ENCODE measurements around the gene CNTN1.
"Not testable (repeated sequence)": the region's sequence is repeated elsewhere in the genome, so short reads cannot be mapped to it uniquely, and the experiment has no call there.

Gene CNTN1

DNA sequence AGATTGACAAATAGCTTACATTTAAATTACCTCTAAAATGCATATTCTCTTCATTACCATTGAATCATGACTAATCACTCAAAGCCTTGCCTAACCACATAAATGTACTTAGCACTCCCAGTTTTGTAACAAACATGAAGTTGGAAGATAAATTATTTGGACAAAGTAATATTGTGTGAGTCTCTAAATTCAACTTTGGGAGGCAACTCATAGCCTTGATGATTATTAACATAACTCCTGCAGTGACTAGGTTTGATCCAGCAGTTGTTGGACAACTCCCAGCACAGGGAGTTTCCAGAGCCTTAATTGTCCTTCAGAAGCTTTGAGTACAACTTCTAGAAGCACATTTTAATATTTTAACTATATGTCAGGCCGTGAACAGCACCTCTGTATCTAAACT, 342.4 kb downstream of the CNTN1 start:
- DNase-seq (ENCODE audit: low spot score) = no peak

DNA sequence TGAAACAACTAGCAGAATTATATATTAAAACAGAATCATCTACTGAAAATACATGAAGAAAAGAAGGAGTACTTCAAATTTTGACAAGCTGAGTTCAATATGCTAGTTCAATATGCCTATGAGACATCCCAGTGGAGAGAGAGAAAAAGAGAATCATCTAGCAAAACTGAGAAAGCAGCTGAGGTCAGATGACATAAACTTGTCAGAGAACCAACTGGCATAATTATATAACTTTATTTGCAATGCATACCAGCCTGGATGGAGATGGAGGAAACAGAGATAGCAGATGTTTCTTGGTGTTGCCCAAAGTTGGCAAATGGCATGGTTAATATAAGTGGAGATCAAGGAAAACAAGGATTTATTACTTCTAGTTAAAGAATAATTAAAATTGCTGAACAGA, 347.2 kb downstream of the CNTN1 start:
- DNase-seq (ENCODE audit: low spot score) = no peak

DNA sequence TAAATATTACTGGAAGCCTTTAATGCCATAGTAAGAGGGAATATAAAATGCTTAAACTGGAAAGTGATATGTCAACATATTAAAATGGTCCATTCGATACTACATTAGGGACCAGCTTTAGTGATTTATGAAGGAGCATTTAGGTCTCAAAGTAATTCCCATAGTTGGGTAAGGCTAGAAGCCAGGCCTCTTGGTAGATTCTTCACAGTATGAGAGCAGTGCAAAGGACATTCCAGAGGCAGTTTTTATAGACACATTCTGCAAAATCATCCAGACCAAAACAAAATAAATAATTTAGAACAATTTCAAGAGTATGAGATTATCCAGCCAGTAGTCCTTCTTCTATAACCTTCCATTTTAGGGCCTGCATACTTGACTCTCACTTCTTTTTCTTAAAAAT, 353.3 kb downstream of the CNTN1 start:
- no peak for DNase-seq (ENCODE audit: low spot score)

DNA sequence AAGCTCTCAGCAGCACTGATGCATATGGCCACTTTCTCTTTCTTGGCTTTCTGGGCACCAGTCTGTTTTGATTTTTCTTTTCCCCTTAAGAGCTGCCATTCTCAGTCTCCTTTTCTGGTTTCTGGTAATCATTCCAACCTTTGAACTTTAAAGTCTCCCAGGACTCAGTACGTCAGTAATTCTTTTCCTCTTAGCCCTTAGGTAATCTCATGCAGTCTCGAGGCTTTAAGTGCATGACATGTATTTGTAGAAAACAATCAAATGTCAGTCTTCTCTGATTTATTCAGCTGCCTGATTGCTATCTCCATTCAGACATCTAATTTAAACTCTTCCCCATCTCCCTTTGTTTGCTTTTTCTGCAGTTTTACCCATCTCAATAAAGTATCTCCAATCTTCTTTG, 356.8 kb downstream of the CNTN1 start:
- DNase-seq (ENCODE audit: low spot score) = no peak

DNA sequence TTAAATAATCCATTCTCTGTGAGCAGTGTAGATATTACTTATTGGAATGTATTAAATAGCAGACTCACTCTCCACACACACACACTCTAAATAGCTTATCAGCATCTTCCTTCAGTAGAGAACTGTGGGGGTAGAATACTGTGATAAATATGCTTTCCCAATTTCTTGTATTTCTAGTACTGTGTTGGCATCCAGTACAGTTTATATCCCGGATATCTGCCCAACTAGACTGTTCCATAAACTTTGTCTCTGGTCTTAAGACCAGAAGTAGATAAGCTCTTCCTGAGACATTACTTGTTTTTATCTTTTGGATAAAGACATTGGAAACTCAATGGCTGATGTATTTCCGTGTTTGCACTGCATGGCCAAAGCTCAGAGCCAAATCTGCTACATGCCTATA, 359.7 kb downstream of the CNTN1 start:
- DNase-seq (ENCODE audit: low spot score) = no peak

DNA sequence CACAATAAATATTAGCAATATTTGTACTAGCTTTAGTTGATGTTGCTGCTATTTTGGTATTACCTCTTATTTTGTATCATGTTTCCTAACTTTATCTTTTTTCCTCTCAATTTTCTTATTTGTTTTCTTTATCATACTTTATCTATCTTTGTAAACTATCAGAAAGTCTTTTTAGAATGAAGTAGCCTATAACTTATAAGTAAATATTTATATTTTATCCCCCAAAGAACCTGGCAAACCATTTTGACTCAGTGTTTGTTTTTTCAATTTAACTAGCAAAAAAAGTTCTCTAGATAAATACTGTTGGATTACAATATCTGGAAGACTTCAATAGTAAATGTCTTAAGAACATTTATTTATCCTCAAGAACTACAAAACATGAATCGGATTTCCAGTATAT, 360.2 kb downstream of the CNTN1 start:
- DNase-seq (ENCODE audit: low spot score) = no peak

DNA sequence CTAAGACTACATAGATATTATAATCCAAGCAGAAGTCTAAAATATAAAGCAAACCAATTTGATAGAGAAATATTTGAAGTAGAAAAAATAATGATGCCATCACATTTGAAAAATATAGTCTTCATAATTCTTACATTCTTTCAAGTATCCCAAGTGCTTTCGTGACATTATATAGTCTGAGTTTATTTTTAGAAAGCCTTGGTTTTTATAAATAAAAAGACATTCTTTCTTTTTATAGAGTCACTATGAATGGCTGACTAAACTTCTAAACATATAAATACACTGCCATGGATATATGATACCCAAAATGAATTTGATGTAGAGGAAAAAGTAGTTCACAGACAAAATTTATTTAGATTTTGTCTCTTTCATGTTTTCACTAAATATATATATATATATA, 360.8 kb downstream of the CNTN1 start:
- no peak for DNase-seq (ENCODE audit: low spot score)

DNA sequence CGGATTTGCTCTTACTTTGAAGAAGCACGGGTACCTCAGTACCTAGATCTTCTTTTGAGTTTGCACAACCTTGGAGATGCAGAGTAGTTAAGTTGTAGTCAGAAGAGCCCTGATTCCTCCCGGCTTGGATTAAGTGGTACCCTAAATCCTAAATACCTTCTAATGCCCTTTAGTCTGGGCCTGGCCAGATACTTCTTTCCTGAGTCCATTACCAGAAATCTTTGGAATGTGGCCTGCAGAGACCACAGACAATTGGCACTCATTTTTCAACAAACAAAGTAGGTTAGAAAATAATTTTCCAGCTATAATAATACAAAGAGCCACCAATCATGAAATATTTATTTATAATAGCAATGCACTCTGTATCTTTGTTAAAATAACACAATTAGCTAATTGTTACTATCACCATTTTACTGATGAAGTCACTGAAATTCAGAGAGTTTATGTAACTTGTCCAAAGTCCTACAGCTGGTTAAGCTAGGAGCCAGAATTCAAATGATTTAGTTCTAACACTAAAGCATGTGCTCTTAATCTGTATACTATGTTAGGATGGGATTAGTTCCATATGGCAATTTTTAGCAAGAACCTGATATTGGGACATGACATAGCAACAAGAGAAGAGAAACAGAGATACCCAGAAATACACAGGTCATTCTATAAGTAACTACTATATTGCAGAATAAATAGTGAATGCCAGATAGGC, 363.8 kb downstream of the CNTN1 start:
- no peak for DNase-seq (ENCODE audit: low spot score)

DNA sequence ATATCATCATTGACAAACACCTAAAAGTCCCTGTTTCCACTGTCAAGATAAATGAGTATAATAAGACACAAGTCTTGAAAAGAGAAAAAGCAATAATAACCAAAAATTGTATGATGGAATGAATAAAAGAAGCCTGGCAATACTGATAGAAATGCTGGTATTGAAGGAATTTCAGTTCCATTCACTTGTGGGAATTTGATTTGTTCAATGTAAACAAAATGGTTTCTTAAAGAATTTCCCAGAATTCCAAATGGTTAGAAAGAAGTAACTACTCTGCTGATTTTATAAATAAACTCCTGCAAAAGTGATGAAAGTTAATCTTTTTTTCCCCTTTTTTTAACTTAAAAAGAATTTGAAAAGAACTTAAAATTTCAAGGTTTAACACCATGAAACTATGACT, 366.0 kb downstream of the CNTN1 start:
- DNase-seq (ENCODE audit: low spot score) = no peak

DNA sequence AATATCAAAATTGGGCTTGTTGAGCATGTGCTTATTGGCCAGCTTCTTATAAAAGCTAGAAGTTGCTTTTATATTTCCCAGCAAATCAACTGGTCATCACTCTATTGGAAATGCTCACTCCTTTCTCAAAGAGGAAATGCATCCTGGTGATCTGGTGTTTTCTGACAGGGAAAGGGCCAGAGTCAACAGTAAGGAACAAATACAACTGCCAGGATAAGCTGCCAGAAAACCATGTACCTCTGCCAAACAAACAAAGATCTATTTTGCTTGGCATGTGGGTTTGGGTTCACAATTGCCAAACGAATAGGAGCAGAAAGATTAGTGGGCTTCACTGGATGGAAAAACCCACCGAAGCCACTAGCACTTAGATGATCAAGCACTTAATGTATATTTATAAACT, 369.0 kb downstream of the CNTN1 start:
- no peak for DNase-seq (ENCODE audit: low spot score)

DNA sequence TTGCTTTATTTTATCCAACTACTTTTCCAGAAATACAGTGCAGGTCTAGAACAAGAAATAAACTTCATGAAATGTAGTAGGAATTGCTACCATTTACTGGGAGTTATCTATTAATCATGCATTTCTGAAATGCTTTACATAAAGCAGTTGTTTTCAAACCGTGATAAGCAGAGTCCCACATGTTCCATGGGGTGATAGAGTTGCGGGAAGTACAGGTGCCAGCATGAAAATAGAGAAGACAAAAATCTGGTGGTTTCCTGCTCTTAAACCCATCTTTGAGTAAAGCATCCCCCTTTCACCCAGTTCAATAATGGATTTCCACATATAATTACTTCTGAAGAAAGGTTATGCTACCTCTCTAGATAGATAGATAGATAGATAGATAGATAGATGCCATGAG, 372.2 kb downstream of the CNTN1 start:
- DNase-seq (ENCODE audit: low spot score) = no peak

DNA sequence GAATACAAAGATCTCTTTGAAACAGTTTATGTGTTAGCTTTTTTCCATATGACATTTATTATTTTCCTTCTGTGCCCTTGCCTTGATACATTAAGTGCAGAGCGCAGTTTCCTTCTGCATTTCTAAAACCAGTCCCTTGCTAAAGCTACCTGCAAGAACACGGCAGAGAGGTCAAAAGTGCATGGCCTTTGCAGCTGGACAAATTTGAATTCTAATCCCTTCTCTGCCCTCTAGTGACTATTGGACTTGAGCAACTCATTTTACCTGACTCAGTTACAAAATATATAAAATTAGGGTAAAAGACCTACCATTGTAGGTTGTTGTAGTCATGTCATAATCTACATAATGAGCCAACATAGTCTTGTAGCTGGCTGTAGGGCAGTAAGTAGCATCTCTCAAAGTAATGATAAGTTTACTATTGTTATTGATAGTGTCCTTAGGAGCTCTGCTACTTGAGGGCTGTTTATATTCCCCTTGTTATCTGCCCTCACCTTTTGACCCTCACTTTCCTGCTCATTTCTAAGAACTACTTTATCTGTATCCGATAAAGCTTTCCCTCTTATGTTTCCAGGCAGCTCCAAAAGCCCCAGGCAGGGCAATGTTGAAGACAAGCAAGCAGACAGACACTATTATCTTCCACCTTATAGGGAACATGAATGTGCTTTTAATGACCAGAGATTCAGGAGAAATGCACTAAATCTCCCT, 375.9 kb downstream of the CNTN1 start:
- DNase-seq (ENCODE audit: low spot score) = no peak

DNA sequence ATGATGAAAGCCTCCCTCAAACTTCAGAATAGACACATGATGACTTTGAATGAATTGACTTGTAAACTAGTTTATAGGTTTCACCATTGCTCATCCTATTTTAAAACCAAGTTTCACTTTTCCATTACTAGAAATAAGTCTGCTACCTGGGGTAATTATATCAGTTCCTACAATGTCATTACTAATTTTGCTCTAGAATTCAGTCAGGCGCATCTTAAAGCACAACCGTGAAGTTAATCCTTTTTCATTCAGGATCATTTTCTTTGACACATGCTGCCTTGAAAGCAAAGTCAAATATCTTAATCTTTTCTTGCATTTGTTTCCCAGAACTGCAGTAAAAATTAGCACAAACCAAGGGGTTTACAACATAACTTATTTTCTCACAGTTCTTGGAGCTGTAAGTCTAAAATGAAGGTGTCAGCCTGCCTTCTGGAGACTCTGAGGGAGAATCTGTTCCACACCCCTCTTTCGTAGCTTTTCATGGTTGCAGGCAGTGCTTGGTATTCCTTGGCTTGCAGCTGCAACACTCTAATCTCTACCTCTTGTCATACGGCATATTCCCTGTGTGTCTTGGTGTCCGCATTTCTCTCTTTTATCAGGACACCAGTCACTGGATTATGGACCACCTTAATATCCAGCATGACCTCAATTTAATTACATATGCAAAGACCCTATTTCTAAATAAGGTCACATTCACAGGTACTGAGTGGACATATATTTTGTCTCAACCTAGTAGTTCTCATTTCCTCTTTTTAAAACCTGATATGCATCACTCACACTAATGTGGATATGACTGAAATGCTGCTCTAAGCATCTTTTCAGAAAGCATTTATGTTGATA, 381.6 kb downstream of the CNTN1 start:
- DNase-seq (ENCODE audit: low spot score) = no peak

DNA sequence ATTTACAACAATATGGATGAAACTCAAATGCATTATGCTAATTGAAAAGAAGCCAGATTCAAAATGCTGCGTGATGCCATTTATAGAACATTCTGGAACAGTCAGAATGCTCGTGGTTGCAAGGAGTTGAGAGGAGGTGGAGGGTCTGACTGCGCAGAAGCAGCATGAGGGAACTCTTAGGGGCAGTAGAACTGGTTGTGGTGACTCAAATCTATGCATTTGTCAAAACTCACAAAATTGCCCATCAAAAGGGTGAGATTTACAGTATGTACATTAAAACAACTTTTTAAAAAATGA, 382.2 kb downstream of the CNTN1 start:
- DNase-seq (ENCODE audit: low spot score) = no peak

DNA sequence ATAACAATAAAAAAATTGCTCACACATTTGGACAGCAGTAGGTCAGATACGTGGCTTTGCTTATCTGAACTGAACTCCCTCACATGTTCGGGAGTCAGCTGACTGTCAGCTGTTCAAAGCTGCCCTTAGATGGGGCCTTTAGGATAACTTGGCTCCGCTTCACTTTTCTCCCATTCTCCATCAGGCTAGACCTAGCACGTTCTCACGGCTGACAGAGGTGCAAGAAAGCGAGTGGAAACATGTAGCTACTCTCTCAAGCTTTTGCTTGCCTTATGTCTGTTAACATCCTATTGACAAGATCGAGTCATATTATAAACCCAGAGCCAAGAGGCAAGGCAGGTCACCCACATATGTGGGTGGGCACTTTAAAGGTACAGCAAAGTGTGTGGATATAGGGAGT, 383.9 kb downstream of the CNTN1 start:
- DNase-seq (ENCODE audit: low spot score) = no peak

DNA sequence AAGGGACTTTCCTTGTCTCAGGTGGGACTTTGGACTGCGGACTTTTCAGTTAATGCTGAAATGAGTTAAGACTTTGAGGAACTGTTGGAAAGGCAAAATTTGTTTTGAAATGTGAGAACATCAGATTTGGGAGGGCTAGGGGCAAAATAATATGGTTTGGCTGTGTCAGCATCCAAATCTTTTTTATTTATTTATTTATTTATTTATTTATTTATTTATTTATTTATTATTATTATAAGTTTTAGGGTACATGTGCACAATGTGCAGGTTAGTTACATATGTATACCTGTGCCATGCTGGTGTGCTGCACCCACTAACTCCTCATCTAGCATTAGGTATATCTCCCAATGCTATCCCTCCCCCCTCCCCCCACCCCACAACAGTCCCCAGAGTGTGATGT, 389.0 kb downstream of the CNTN1 start:
- DNase-seq (ENCODE audit: low spot score) = not testable (repeated sequence)

DNA sequence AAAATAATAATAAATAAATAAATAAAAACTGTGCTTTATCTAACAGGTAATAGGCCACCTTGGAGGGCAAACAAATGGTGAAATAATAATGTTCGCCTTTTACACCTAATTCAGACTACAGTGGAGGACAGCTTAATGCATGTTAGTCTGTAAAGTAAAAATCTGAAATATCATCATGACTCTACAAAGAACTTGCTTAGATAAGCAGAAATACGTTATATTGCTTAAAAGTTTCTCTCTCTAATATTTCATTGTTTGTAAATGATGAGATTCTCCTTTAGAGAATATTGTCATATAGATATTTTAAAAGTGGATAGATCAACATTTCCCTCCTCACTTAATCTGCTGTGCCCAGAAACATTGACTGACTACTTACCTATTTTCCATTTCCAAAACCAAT, 397.2 kb downstream of the CNTN1 start:
- no peak for DNase-seq (ENCODE audit: low spot score)

DNA sequence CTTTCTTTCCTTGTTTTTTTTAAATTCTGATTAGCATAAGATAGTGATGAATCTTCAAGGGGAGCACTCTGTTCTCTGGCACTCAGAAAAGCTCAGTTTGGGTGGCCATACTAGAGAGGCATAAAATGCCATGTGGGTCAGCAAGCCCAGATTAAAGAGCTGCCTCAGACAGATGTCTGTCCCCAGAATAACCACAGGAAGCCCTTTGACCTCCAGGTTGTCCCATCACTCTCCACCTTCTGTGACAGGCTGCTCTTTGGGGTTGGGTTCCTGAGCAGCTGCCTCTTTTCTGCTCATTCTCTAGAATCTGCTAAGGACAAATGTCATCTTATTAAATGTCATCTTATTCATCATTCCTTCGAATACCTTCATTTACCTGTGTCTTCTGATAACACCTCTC, 399.9 kb downstream of the CNTN1 start:
- DNase-seq (ENCODE audit: low spot score) = no peak

DNA sequence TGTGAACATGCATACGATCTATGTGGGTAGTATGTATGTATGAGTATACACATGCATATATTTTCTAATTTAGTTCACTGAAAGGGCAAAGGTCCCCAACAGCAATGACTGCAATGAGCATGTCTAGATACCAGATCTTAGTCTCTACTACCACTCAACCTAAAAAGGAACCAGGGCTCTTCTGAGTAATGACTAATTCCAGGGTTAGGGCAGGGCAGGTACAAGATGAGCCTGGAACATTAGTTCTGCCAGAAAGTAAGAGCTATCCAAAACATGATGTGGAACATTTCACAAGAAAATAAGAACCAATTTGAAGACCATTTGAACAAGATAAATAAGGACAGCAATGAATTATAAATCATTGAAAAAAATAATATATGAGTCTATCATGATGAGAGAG, 404.6 kb downstream of the CNTN1 start:
- no peak for DNase-seq (ENCODE audit: low spot score)

DNA sequence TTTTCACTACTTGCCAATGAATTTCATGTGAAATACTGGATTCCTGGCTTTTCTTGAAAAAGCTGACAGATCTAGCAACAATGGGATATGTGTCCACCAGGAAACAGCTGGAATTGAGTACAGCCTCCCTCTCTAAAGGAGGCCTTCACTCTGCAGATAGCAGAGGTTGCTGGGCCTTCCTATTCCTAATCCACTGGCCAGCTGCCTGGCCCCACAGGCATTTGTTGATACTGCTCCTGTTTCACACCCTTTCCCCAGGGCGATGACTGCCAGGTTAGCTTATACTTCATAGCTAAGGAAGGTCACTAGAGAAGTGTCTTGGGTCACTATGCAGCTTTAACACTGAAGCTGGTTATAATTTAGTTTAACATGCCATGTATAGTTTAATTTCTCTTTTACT, 408.3 kb downstream of the CNTN1 start:
- no peak for DNase-seq (ENCODE audit: low spot score)

DNA sequence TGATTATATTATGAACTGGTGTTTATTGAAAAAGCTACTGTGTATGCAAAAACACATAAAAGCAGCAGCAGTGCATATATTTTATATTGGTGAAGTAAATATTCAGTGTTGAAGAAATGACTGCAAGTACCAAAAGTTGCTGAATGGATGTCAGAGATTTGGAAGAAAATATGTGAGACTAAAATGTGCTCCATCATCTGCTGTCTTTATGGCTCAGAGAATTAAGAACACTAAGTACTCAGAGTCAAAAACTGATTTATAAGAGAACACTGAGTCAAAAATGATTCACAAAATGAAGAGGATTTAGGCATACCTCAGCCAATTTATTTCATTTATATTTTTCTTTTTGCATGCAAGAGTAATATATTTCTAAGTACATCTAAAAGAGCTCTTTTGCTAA, 409.6 kb downstream of the CNTN1 start:
- DNase-seq (ENCODE audit: low spot score) = no peak

DNA sequence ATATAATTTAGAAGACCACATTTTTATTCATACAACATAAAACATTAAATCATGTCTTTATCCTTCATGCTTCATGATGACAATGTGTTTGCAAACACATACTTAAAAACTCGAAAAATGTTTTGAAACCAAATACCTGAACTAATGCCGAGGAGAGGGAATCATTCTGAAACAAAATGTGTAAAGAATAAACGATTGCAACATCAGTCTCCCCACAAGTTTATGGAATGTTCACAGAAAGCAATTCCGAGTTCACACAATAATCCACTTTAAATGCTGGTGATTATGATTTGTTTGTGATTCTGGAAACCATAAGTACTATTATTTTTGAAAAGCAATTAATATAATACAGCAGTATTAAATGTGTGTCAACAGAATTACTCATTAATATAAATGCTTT, 411.4 kb downstream of the CNTN1 start:
- DNase-seq (ENCODE audit: low spot score) = no peak

DNA sequence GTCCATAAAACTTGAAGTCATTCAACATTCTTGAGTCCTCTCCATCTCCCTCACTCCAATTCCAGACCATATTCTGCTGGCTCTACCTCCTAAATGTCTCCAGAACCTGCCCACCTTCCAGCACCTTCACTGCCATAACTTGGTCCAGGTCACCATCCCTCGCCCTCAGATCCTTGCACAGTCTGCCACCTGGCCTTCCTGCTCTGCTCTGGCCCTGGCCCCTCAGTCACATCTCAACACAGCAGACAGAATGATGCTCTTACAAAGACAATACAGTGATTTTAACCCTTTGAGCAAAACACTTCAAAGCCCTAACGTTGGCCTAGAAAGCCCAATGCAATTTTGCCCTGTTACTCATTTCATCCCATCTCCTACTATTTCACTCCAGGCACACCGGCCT, 414.1 kb downstream of the CNTN1 start:
- DNase-seq (ENCODE audit: low spot score) = no peak
